Esophagus squamous epithelium (tissue), 4 donors: ENCODE data around the gene ZDHHC14.

Source experiments
- CTCF ChIP-seq, 6 experiments: fragments of 450-650 bp in 4 of 6; fragments of 200-600 bp in 2 of 6; sonication (generic) in 2 of 6; IDR thresholded peaks; one replicate each; pipeline ENCODE4 v1.5.1; 2016 to 2019; ENCODE audit warnings: antibody characterized with exemption in 6 of 6, mild to moderate bottlenecking in 4 of 6, moderate library complexity in 4 of 6
- POLR2A ChIP-seq, 4 donors: fragments of 450-650 bp; IDR thresholded peaks; one replicate each; pipeline ENCODE4 v1.6.1; 2017; ENCODE audit warnings: antibody characterized with exemption in 4 of 4, mild to moderate bottlenecking in 4 of 4, moderate library complexity in 3 of 4

- TF ChIP-seq POLR2A (IDR thresholded peaks at IDR 0.05) (no peak), CTCF (IDR thresholded peaks at IDR 0.05) (no peak)
These were observed 247.5 kb downstream of the ZDHHC14 start for GRCh38 chr6:157628463-157628862.
